HL-60/S4 treated with retinoic acid at 250 ng/mL for 4 days and 3 days (cell line): ENCODE data around the gene BCAR3.

ENCODE experiments used
- in situ Hi-C: fragments of 300-500 bp; cut with MboI; formaldehyde crosslinking; loops from 2 replicates; pipeline ENCODE4 v1.7.0; 2022; ENCODE audit warnings: low sequenced_read_pairs

BCAR3 gene

DNA sequence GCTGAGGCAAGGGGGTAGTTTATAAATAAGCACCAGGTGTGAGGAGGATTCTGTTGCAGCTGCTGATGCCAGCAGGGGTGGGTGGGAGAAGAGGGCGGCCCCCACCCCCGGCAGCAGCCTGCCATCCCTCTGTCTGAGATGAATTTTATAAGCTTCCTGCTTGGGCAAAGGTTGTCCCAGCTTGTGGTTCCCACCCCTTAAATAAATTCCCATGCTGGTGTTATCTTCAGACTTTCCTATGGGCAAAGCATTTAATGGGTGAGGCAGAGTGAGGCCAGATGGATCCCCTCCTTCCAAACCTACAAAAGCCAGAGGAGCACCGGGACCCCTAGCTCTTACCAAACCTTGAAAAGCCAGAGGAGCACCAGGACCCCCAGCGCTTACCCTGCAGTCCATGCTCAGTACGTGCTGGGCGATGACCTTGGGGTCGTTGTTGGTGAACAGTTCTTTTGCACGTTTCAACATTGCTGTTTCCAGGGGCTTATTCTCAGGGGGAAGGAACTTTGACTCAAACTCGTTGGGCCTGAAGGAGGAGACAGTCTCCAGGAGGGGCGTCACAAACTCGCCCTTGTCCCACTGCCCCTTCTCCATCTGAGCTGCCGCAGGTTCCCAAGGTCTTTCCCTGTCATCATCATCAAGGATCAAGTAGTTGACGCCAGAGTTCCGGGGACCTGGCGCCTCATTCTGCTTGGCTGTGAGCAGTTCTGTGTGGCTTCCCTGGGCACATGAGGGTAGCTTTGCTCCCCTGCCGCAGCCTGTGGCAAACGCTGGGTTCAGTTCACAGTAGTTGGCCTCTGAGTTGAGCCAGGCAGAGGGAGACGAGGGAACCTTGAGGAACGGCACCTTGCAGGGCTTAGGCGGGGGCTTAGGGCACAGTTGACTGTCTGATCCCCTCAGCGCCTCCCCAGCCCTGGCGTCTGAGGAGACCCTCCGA, 99.5 kb downstream of the BCAR3 start:
- in situ Hi-C loops = no loop called here

DNA sequence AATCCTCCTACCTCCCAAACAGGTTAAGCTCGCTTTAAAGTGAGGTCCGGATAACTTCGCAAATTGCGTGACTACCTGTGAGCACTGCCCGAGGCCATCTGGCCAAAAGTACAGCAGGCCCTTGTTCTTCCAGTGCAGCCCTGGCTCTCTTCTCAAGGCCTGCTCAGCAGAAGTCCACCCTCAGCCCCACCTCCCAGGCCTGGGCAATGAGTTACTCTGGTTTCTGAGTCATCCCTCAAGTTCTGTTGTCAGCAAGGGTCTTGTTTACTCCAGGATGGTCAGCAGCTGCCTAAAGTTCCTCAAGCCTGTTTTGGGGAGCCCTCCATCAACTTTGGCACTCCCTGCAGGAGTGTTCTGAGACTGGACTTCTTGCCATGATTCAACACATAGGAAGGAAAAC, 101.7 kb downstream of the BCAR3 start:
- in situ Hi-C loops = no loop called here

DNA sequence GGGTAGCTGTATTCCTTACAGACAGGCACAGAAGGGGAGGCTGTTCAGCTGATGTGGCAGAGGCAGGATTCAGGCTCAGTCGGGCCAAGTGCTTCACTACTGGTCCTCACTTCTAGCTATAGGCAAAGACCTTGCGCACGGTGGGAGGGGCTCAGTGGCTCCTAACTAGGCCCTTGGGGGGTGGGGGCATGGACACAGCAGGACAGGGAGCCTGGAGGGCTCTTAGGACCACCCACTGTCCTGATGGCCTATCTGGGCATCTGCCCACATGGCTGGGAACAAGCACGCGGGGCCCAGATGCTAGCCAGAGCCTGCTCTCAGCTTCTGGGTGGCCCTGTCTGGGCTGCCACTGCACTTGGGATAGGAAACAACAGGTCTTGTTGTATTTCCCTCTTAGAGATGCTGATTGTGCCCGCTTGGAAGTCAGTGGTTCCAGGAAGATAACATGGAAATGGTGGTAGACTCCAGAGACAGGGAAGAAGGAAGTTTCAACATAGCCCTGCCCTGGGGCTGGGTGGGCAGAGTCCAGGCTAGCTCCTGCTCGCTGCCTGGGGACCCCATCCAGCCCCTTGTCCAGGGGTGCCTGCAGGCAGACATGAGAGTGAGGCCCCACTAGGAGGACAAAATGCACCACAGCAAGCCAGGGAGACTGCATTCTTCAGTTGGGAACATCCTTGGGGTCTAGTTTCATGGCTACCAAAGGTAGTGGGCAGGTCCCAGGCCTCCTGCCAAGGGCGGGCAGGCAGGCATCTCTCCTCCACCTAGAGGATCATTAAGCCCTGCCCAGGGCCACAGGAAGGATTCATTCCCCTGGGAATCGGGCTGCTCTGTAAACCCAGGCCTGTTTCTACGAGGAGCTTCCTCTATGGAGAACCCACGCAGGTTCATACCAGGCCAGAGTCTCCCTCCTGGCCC, 102.5 kb downstream of the BCAR3 start:
- in situ Hi-C loops = no loop called here

DNA sequence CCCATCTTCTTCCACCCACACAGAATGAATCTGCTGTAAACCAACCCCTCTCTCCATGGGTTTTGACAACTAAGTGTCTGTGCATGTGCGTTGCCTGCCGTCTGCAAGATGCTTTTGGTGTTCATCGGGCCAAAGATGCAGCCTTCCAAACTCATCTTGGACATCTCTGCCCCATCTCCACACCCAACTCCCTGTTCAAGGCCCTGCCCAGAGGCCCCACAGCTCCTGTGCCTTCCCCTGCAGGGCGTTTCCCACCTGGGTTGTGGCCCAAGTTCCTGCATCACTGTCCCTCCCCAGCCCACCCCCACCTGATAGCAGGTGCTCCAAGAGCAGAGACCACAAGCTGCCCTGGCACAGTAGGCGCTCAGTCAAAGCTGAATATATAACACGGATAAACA, 103.2 kb downstream of the BCAR3 start:
- in situ Hi-C loops = no loop called here

DNA sequence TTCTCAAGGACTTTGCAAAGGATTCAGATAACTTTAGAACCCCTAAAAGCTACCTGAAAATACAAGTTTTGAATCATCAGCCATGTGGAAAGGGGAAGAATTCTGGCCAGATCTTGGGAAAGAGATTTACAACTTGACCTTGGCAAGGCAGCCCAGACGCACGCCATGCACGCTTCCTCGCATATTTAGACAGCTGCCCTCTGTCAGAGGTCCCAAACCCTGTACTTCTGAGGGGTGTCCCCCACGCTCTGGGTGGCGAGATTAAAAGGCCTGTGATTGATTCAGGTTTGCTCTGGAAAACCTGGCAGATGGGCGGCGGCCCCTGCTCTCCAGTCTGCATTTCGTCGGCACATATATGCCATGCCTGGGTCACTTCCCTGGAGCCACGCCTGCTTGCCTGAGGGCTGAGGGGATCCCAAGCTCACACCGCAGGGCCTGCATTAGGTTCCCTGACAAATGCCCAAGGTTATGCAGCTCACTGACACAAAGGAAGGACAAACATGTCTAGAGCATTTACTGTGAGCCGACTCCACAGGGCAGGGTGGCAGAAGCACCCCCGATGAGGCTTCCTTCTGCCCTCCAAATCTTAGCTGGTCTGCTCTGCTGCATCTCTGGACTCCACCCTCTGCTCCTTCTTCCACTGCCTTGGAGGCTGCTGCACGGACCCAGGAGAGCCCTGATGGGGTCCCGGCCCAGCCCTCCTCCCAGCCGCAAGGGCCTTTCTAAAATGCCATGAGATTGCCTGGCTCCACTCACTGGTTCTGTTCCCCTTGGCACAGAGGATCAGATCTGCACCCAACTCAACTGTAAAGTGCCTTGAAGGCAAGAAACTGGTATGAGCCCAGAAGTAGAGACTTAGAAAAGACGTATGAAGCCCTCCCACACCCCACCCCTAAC, 103.9 kb downstream of the BCAR3 start:
- in situ Hi-C loops = no loop called here

DNA sequence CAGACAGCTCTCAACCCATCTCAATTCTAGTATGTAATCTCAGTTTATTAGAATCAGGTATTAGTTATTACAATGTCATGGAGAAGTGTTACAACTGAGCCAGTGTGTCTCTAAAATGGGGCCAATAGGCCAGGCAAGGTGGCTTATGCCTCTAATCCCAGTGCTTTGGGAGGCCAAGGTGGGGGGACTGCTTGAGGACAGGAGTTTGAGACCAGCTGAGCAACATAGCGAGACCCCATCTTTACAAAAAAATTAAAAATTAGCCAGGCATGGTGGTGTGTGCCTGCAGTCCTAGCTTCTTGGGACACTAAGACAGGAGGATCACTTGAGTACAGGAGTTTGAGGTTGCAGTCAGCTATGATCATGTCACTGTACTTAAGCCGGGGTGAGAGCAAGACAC, 104.9 kb downstream of the BCAR3 start:
- in situ Hi-C loops = no loop called here

DNA sequence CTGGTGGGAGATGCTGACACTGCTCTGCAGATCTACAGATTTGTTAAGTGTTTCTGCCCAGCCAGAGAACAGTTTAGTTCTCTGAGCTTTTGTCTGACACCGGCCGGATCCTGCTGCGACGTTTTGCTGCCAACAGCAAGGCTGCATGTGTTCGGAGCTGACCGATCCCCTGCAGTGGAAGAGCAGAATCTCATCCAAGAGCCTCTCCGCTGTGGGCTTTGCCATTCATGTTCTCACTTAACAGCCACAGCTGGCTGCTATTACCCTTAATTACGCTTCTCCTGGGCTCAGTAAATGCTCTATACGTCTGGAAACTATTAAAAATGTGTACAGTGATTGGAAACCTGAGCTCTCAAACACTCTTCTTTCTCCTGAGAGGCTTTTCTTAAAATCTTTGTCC, 105.3 kb downstream of the BCAR3 start:
- in situ Hi-C loops = no loop called here

DNA sequence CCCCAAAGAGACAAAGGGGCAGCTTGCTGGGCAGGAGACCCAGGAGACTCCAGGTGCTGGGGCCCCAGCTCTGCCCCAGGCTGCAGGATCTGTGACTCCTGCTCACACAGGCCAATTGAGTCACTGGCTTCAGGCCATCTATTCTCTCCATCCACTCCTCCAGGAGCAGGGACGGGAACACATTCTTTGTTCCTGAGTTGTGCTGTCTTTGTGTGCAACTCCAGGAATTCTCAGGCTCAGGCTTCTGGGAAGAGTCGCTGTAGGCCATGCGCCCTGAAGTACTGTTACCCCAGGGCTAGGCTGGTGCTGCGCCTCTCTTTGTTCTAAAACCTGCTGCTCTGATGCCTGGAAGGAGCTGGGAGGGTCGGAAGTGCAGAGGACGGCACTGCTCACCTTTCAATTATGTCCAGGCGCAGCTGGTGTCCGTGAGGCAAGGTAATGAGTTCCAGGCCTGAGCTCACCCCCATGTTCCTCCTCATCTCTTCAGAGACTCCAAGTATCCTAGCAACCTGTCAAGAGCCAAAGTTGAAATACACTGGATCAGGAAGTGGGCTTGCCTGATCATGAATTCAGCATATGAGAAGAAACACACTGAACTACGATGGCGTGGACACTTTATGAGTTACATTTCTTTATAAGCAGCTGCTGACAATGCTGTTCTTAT, 105.9 kb downstream of the BCAR3 start:
- in situ Hi-C loops = no loop called here

DNA sequence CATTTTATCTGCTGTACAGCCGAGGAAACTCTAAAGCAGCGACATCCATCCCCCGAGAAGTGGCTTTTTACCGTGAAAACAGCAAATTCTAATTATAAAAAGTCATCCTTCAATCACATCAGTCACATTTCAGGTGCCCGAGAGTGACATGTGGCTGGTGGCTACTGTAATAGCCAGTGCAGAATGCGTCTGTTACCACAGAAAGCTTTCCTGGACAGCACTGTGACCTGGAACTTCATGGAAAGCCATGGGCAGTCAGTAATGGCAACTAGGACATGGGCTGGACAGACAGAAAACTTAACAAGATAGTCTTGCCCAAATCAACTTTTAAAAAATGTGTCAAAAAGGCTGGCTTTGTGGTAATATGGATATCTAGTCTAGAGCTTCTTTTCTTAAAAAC, 106.6 kb downstream of the BCAR3 start:
- in situ Hi-C loops = no loop called here

DNA sequence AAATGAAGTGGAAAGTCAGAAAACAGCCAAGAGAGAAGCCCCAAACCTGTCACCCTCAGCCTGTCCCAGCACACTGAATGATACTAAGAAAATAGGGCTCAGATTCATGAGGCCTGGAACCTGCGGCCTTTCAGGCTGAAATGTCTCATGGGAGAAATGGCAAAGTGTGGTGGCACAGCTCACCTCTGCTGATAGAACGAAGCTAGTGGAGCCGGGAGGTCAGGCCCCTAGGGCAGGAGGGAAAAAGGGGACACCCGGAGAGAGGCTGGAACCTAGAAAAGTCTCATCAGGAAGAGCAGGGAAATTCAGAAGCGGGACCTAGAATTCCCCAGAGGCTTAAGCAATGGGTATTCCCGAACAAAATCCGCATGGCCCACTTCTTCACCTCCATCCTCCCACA, 107.1 kb downstream of the BCAR3 start:
- in situ Hi-C loops = no loop called here

DNA sequence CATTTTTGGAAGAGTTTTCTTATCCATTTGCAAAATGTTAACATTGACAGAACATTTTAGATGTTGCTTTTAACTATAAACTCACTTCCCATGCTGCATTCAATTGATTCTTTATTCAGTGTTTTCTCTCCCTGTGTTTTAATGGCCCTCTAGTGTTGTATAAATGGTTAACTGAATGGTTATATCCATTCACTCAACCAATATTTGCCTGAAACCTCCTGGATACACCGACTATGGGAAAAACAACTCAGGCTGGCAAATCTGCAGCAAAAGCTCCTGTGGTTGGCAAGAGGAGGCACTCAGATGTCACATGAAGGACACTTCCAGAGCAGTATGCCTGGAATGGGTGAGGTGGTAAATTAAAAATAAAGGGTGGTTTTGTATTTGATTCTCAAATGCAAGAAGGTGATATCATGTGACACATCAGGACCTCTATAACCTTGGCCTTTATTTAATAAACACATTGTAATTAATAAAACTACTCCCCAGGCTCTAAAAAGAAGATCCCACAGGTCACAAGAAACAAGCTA, 107.6 kb downstream of the BCAR3 start:
- in situ Hi-C loops = no loop called here

DNA sequence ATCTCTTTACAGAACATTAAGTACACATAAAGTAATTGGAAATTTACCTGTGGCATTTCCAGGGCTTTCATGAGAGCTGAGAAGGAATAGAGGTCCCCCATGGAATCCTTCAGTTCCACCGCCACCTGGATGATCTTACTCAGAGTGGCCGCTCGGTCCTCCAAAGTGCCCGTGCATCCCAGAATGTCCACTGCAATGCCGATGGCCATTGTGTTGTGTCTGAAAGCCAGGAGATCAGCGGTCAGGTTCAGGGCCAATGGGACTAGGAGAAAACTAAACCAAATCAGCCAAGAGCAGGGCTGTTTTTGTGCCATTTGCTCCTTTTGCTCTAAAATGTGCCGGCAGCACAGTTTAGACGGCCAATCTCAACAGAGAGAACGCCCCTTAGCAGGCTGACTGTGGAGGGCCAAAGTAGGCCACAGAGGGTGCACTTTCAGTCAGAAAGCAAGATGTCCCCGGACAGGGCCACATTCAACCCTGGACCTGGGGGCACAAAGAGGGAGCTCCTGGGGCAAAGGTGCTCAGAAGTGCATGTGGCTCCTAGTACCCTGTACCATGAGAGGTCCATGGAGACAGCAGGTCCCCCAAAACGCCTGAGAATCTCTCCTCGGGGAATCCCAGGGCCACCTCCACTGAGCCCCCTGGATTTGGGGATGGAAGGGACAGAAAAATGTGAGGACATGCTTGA, 109.9 kb downstream of the BCAR3 start:
- in situ Hi-C loops = no loop called here

DNA sequence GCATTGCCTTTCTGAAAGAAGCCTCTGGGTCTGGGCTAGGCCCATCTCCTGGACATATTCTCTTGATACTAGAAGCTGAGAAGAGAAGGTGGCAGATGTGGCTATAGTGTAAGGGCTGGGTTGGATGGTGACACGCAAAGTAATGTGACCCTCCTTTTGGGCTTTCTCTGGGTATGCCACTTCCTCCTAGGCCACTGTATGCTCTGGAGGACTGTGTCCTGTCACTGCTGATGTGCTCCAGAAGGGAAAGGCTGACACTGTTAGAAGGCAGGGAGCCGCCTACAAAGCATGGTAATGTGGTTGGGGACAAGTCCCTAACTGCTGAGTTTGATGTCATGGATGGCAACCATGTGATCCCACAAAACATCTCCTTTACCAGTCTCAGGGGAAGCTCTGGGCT, 112.1 kb downstream of the BCAR3 start:
- in situ Hi-C loops = no loop called here

DNA sequence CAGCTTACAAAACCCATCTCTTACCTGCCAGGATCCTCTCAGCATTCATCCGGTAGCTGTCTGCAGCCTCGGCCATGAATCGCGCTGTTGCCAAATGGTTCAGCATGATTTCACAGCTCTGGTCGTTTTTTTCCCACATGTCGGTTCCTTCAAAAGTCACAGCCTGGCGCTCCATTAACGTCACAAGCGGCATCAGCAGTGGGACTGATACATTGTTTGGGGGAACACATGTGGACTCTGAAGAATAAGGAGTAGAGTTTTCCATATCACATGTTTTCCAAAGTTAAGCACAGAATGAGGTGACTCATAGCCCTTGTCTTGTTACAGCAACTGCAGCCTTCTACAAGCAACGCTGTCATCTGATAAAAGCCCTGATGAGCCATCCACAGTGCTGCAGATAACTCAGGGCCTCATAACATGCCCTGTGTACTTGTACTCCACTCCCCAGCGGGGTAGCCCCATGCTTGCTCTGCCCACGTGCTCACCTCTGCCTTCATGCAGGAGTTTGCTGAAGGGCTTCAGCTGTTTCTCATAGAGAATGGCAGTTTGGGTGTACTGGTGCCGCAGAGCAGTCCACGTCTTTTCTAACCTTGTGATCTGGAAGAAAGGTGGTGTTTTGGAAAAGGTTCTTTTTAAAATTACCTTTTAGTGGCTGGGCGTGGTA, 114.2 kb downstream of the BCAR3 start:
- in situ Hi-C loops = no loop called here

DNA sequence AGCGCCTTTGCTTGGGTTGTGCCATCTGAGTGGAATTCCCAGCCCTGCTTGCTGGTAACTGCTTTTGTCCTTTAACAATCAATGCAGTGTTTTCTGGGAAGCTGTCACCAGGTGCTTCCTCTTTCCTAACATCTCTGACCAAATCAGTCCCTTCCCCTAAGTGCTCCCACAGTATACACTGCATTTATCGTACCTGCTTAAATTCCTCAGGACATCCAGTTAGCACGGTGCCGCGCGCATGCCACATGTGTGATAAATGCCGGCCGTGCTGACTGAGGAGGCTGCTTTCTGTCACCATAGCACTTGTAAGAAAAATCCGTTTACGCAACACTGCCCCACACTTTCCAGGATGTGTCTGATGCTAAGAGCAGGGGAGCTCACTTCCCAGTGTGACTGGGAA, 115.4 kb downstream of the BCAR3 start:
- in situ Hi-C loops = no loop called here

DNA sequence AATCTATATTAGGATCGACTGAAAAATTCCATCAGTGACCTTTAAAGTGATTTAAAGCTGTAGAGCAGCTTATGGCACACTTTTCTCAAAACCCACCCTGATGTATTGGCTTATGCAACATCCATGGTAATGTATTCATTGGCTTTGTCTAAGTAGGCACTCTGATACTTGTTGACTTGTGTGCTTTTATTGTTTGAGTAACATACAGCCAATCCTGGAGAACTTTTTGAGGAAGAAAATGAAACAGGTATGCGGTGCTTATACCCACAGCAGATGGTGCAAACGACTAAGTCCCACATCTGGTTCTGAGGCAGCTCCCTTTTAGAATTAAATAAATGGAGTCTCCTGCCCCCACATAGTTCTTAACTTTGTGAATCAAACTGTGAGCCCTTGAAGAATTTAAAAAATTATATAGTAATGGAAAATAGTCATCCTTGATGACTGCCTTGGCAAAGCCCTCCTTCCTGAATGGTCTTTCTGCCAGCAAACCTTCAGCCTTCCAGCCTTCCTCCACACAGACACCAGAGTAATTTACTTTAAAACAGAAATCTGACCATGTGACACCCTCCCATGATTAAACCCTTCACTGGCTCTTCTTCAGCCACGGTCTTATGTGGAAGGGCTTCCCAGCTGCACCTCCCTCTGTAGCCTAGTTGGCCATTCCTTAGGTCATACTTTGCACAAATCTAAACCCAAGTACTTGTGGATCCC, 116.0 kb downstream of the BCAR3 start:
- in situ Hi-C loops = no loop called here

DNA sequence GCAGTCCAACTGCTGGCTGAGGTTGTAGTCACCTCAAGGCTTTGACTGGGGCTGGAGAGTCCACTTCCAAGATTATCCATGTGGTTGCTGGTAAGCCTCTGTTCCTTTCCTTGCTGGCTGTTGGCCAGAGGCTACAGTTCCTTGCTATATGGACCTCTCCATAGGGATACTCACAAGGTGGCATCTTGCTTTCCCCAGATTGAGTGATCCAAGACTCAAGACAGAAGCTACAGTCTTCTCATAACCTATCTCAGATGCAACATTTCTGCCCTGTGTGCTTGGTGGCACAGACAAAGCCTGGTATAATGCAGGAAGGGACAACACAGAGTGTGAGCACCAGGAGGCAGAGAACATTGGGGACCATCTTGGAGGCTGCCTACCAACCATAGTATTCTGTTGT, 121.9 kb downstream of the BCAR3 start:
- in situ Hi-C loops = no loop called here

DNA sequence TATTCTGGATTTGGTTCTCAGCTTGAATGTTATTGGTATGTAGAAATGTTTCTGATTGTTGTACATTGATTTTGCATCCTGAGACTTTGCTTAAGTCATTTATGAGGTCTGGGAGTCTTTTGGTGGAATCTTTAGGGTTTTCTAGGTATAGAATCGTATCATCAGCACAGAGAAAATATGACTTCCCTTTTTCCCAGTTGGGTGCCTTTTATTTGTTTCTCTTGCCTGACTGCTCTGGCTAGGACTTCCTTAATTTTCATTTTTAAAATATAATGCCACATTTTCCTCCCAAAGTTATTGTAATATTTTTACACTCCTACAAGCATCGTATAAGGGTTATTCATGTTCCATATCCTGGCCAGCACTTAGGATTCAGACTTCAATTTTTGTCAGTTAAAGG, 122.6 kb downstream of the BCAR3 start:
- in situ Hi-C loops = no loop called here
